HEK293 (cell line): ENCODE data around the gene FAM120B.

ENCODE experiments used
- EGR2 ChIP-seq: fragments of 450-650 bp; formaldehyde crosslinking; IDR thresholded peaks from 2 replicates; pipeline ENCODE4 v1.5.1; 2016; ENCODE audit warnings: low read depth, missing biosample characterization, missing genetic modification characterization
- GLIS1 ChIP-seq: fragments of 450-650 bp; formaldehyde crosslinking; IDR thresholded peaks from 2 replicates; pipeline ENCODE4 v1.5.1; 2016; ENCODE audit warnings: missing biosample characterization, missing genetic modification characterization
- GLIS2 ChIP-seq: fragments of 450-650 bp; formaldehyde crosslinking; IDR thresholded peaks from 2 replicates; pipeline ENCODE4 v1.5.1; 2016; ENCODE audit warnings: missing biosample characterization, missing genetic modification characterization
- HIC1 ChIP-seq: fragments of 450-650 bp; formaldehyde crosslinking; IDR thresholded peaks from 2 replicates; pipeline ENCODE4 v1.5.1; 2016; ENCODE audit warnings: missing biosample characterization, missing genetic modification characterization
- IKZF3 ChIP-seq: fragments of 450-650 bp; IDR thresholded peaks from 2 replicates; pipeline ENCODE4 v1.5.0; 2018; ENCODE audit warnings: missing biosample characterization, mild to moderate bottlenecking, missing genetic modification characterization, moderate library complexity
- KLF16 ChIP-seq: fragments of 450-650 bp; formaldehyde crosslinking; IDR thresholded peaks from 2 replicates; pipeline ENCODE4 v1.5.1; 2017; ENCODE audit warnings: missing biosample characterization, missing genetic modification characterization
- PRDM6 ChIP-seq: fragments of 450-650 bp; formaldehyde crosslinking; IDR thresholded peaks from 2 replicates; pipeline ENCODE4 v1.5.1; 2017; ENCODE audit warnings: missing biosample characterization, missing genetic modification characterization
- TCF7L2 ChIP-seq: IDR thresholded peaks from 2 replicates; pipeline ENCODE4 v1.6.1; 2011; ENCODE audit warnings: low read depth, mild to moderate bottlenecking, inconsistent platforms, low read length, moderate library complexity, borderline replicate concordance
- ZBTB17 ChIP-seq: fragments of 450-650 bp; formaldehyde crosslinking; IDR thresholded peaks from 2 replicates; pipeline ENCODE4 v1.5.1; 2016; ENCODE audit warnings: missing biosample characterization, missing genetic modification characterization
- ZBTB21 ChIP-seq: fragments of 450-650 bp; formaldehyde crosslinking; IDR thresholded peaks from 2 replicates; pipeline ENCODE4 v1.5.1; 2017; ENCODE audit warnings: missing biosample characterization, missing genetic modification characterization
- ZBTB26 ChIP-seq: fragments of 450-650 bp; formaldehyde crosslinking; optimal IDR thresholded peaks from 2 replicates; pipeline ENCODE3; 2016; ENCODE audit warnings: missing biosample characterization, mild to moderate bottlenecking, missing genetic modification characterization
- ZBTB6 ChIP-seq: fragments of 450-650 bp; formaldehyde crosslinking; IDR thresholded peaks from 2 replicates; pipeline ENCODE4 v1.5.1; 2017; ENCODE audit warnings: missing biosample characterization, missing genetic modification characterization
- ZEB2 ChIP-seq: fragments of 450-650 bp; formaldehyde crosslinking; IDR thresholded peaks from 2 replicates; pipeline ENCODE4 v1.5.1; 2016; ENCODE audit warnings: missing biosample characterization, missing genetic modification characterization
- ZFP3 ChIP-seq: fragments of 450-650 bp; formaldehyde crosslinking; IDR thresholded peaks from 2 replicates; pipeline ENCODE4 v1.5.1; 2016; ENCODE audit warnings: low read depth, missing biosample characterization, missing genetic modification characterization
- ZFP37 ChIP-seq: fragments of 450-650 bp; formaldehyde crosslinking; IDR thresholded peaks from 2 replicates; pipeline ENCODE4 v1.5.1; 2016; ENCODE audit warnings: missing biosample characterization, missing genetic modification characterization
- ZNF155 ChIP-seq: fragments of 450-650 bp; formaldehyde crosslinking; IDR thresholded peaks from 2 replicates; pipeline ENCODE4 v1.5.1; 2016; ENCODE audit warnings: missing biosample characterization, missing genetic modification characterization
- ZNF157 ChIP-seq: fragments of 450-650 bp; formaldehyde crosslinking; IDR thresholded peaks from 2 replicates; pipeline ENCODE4 v1.5.1; 2016; ENCODE audit warnings: missing biosample characterization, missing genetic modification characterization
- ZNF174 ChIP-seq: fragments of 450-650 bp; formaldehyde crosslinking; IDR thresholded peaks from 2 replicates; pipeline ENCODE4 v1.5.0; 2017; ENCODE audit warnings: missing biosample characterization, mild to moderate bottlenecking, missing genetic modification characterization
- ZNF19 ChIP-seq: fragments of 450-650 bp; formaldehyde crosslinking; IDR thresholded peaks from 2 replicates; pipeline ENCODE4; 2016; ENCODE audit warnings: missing biosample characterization, missing genetic modification characterization, low read depth
- ZNF239 ChIP-seq: fragments of 450-650 bp; formaldehyde crosslinking; IDR thresholded peaks from 2 replicates; pipeline ENCODE4 v1.5.1; 2016; ENCODE audit warnings: missing biosample characterization, missing genetic modification characterization
- ZNF266 ChIP-seq: fragments of 450-650 bp; formaldehyde crosslinking; IDR thresholded peaks from 2 replicates; pipeline ENCODE4 v1.5.1; 2016; ENCODE audit warnings: missing biosample characterization, missing genetic modification characterization, low read depth
- ZNF274 ChIP-seq, 2 experiments: fragments of 200-500 bp in 1 of 2; fragments of 450-650 bp in 1 of 2; sonication (Bioruptor generic) in 1 of 2; formaldehyde crosslinking in 1 of 2; IDR thresholded peaks; 2 replicates each; pipeline versions ENCODE4 v1.5.1 to v1.6.1; 2014 to 2016; ENCODE audit warnings: borderline replicate concordance in 1 of 2, inconsistent platforms in 1 of 2, low read length in 1 of 2, missing biosample characterization in 1 of 2, missing genetic modification characterization in 1 of 2
- ZNF341 ChIP-seq: fragments of 450-650 bp; formaldehyde crosslinking; IDR thresholded peaks from 2 replicates; pipeline ENCODE4; 2016; ENCODE audit warnings: low read depth, missing biosample characterization, missing genetic modification characterization
- ZNF350 ChIP-seq: fragments of 450-650 bp; formaldehyde crosslinking; IDR thresholded peaks from 2 replicates; pipeline ENCODE4 v1.5.0; 2017; ENCODE audit warnings: missing biosample characterization, mild to moderate bottlenecking, missing genetic modification characterization
- ZNF473 ChIP-seq: fragments of 450-650 bp; formaldehyde crosslinking; IDR thresholded peaks from 2 replicates; pipeline ENCODE4 v1.5.1; 2017; ENCODE audit warnings: missing biosample characterization, missing genetic modification characterization
- ZNF549 ChIP-seq: fragments of 450-650 bp; IDR thresholded peaks from 2 replicates; pipeline ENCODE4 v1.5.1; 2018; ENCODE audit warnings: missing biosample characterization, missing genetic modification characterization, mild to moderate bottlenecking, inconsistent platforms, moderate library complexity
- ZNF560 ChIP-seq: fragments of 450-650 bp; formaldehyde crosslinking; IDR thresholded peaks from 2 replicates; pipeline ENCODE4 v1.5.1; 2017; ENCODE audit warnings: missing biosample characterization, missing genetic modification characterization, borderline replicate concordance
- ZNF580 ChIP-seq: fragments of 450-650 bp; formaldehyde crosslinking; IDR thresholded peaks from 2 replicates; pipeline ENCODE4 v1.5.1; 2016; ENCODE audit warnings: missing biosample characterization, missing genetic modification characterization
- ZNF585B ChIP-seq: fragments of 450-650 bp; formaldehyde crosslinking; IDR thresholded peaks from 2 replicates; pipeline ENCODE4 v1.5.1; 2016; ENCODE audit warnings: missing biosample characterization, missing genetic modification characterization
- ZNF660 ChIP-seq: fragments of 450-650 bp; IDR thresholded peaks from 2 replicates; pipeline ENCODE4 v1.5.1; 2018; ENCODE audit warnings: missing biosample characterization, mild to moderate bottlenecking, missing genetic modification characterization
- ZNF670 ChIP-seq: fragments of 450-650 bp; formaldehyde crosslinking; IDR thresholded peaks from 2 replicates; pipeline ENCODE4 v1.5.1; 2016; ENCODE audit warnings: missing biosample characterization, missing genetic modification characterization, low read depth
- ZNF701 ChIP-seq: fragments of 450-650 bp; formaldehyde crosslinking; IDR thresholded peaks from 2 replicates; pipeline ENCODE4 v1.5.1; 2016; ENCODE audit warnings: missing biosample characterization, missing genetic modification characterization
- ZNF777 ChIP-seq: fragments of 450-650 bp; formaldehyde crosslinking; IDR thresholded peaks from 2 replicates; pipeline ENCODE4 v1.5.1; 2017; ENCODE audit warnings: missing biosample characterization, missing genetic modification characterization, borderline replicate concordance
- ZSCAN16 ChIP-seq: fragments of 450-650 bp; formaldehyde crosslinking; IDR thresholded peaks from 2 replicates; pipeline ENCODE4 v1.5.1; 2016; ENCODE audit warnings: missing biosample characterization, missing genetic modification characterization
- ZSCAN23 ChIP-seq: fragments of 450-650 bp; formaldehyde crosslinking; IDR thresholded peaks from 2 replicates; pipeline ENCODE4 v1.5.1; 2016; ENCODE audit warnings: missing biosample characterization, missing genetic modification characterization

The FAM120B gene

GRCh38 chr6:170295510-170296422, 10.8 kb upstream of the FAM120B start (continued):
- TF ChIP-seq ZNF549 (tag by site-specific recombination), result no peak
- TF ChIP-seq ZBTB17 (tag by site-specific recombination), result no peak
- peak; percentile 59; the same call in 1 of the 2 replicates for TF ChIP-seq ZEB2 (tag by site-specific recombination)
- peak; percentile 70; the same call in 1 of the 2 replicates for TF ChIP-seq KLF16 (tag by site-specific recombination)
- TF ChIP-seq ZNF585B, result no peak
- TF ChIP-seq ZFP3, result no peak
- TF ChIP-seq ZNF660 (tag by site-specific recombination), result no peak
- no peak for TF ChIP-seq ZNF19
- no peak for TF ChIP-seq ZNF157 (tag by site-specific recombination)
- TF ChIP-seq ZNF777 (tag by site-specific recombination), result 0 out of 2 replicates have a peak, but pooled peaks have one; percentile 23
- no peak for TF ChIP-seq ZNF560
- TF ChIP-seq ZNF701 (tag by site-specific recombination), result no peak
- TF ChIP-seq ZBTB26 (tag by site-specific recombination), result peak; percentile 91
- TF ChIP-seq ZBTB21 (tag by site-specific recombination), result no peak
- no peak for TF ChIP-seq ZNF580
- TF ChIP-seq ZNF239 (tag by site-specific recombination), result no peak
- TF ChIP-seq TCF7L2, result no peak
- TF ChIP-seq ZNF341 (tag by site-specific recombination), result no peak
- TF ChIP-seq ZNF350 (tag by site-specific recombination), result no peak
- TF ChIP-seq ZNF670, result no peak
- peak; percentile 68 for TF ChIP-seq GLIS2
- no peak for TF ChIP-seq IKZF3 (tag by site-specific recombination)
- no peak for TF ChIP-seq HIC1 (tag by site-specific recombination)
- no peak for TF ChIP-seq ZNF274 (IDR thresholded peaks at IDR 0.05; ENCODE audit: low read length)
- TF ChIP-seq ZNF274 (tag by site-specific recombination; IDR thresholded peaks at IDR 0.05; ENCODE audit: borderline replicate concordance), result no peak
- TF ChIP-seq ZNF473 (tag by site-specific recombination), result no peak
- no peak for TF ChIP-seq ZSCAN16
- TF ChIP-seq ZFP37 (tag by site-specific recombination), result no peak
- TF ChIP-seq ZBTB6, result no peak
- TF ChIP-seq ZNF155 (tag by site-specific recombination), result no peak
- TF ChIP-seq EGR2 (tag by site-specific recombination), result no peak
- no peak for TF ChIP-seq PRDM6 (tag by site-specific recombination)
- no peak for TF ChIP-seq ZNF174 (tag by site-specific recombination)
- 0 out of 2 replicates have a peak, but pooled peaks have one; percentile 20 for TF ChIP-seq GLIS1
- TF ChIP-seq ZNF266 (tag by site-specific recombination), result no peak
- TF ChIP-seq ZSCAN23 (tag by site-specific recombination), result no peak
